Activated CD8-positive, alpha-beta T cell treated with anti-CD3 and anti-CD28 coated beads for 36 hours (primary cell): ENCODE data around the gene RPL10. TPM values are rescaled to one million over a fixed set of nuclear protein-coding genes. Genes with fewer than 3 reads are reported as not detected.

ENCODE experiments used
- ATAC-seq: fragments of 200-7000 bp; cut with Tn5 transposase; one replicate; pipeline ENCODE4 v1.10.0; 2021; ENCODE audit warnings: mild to moderate bottlenecking, moderate library complexity
- CTCF ChIA-PET: fragments of 350-600 bp; sonication (Branson Sonifier 250); formaldehyde crosslinking; loops from one replicate; lab custom pipeline; 2021; ENCODE audit warnings: antibody characterized with exemption; lab: Charles Lee
- POLR2A ChIA-PET: fragments of 350-600 bp; sonication (Branson Sonifier 250); formaldehyde crosslinking; loops from one replicate; lab custom pipeline; 2021; ENCODE audit warnings: antibody characterized with exemption; lab: Charles Lee
- DNase-seq: peaks from one replicate; pipeline ENCODE4 v3.0.0-alpha.2; 2020
- H3K27ac Mint-ChIP-seq: one replicate; pipeline ENCODE4 v1.8.0; 2021; ENCODE audit warnings: mild to moderate bottlenecking, mixed read lengths
- H3K27me3 Mint-ChIP-seq: one replicate; pipeline ENCODE4 v1.8.0; 2021; ENCODE audit warnings: mixed read lengths
- H3K36me3 Mint-ChIP-seq: one replicate; pipeline ENCODE4 v1.8.0; 2021; ENCODE audit warnings: low read depth, mixed read lengths
- H3K4me1 Mint-ChIP-seq: one replicate; pipeline ENCODE4 v1.8.0; 2021; ENCODE audit warnings: low read depth, mixed read lengths
- H3K4me3 Mint-ChIP-seq: one replicate; pipeline ENCODE4 v1.8.0; 2021; ENCODE audit warnings: mild to moderate bottlenecking, moderate library complexity, mixed read lengths
- H3K9me3 Mint-ChIP-seq: one replicate; pipeline ENCODE4 v1.8.0; 2021; ENCODE audit warnings: mixed read lengths
- CTCF ChIP-seq: fragments of 200-600 bp; IDR thresholded peaks from one replicate; pipeline ENCODE4 v1.8.0; 2022; ENCODE audit warnings: antibody characterized with exemption, mild to moderate bottlenecking
- intact Hi-C: fragments of 100-400 bp; cut with micrococcal nuclease; formaldehyde crosslinking; loops from one replicate; pipeline ENCODE4 v1.10.0; 2022
- total RNA-seq, 2 experiments: library from RNA; stranded (reverse); gene quantifications; one replicate each; pipeline ENCODE4 v1.2.3, GENCODE V29; 2021

Gene RPL10
- total RNA-seq: 1,000 to 10,000 TPM; 3,574 to 3,675 TPM

GRCh38 chrX:154397888-154398667, at the start of gene RPL10:
Gene RPL10 (plus strand): TSS chrX:154398377. CDS start chrX:154398520, 143 bp downstream.
- ChIA-PET POLR2A (interaction anchor here (0.7 to 6.2 kb wide), 23 partner anchors 12 to 431 kb away, joined by 3 to 97 read pairs (median 9); partner anchors contain the start of genes ATP6AP1, DNASE1L1, EMD and HCFC1), CTCF (interaction anchor here (1.2 to 2.7 kb wide), 2 partner anchors 13 to 25 kb away, joined by 3 to 9 read pairs; no protein-coding TSS in a partner anchor)
- Mint-ChIP-seq H3K27me3 (no peaks in the 10 kb centered on the region), H3K4me3 (peak within 1 kb of the TSS; percentile 98), H3K4me1 (peaks cover 2% of the 10 kb centered on the region), H3K36me3 (peaks cover 30% of the 10 kb centered on the region), H3K9me3 (no peaks in the 10 kb centered on the region), H3K27ac (peak within 1 kb of the TSS; percentile 100)
- DNase-seq (peak; percentile 93), ATAC-seq (peak; percentile 84)
- intact Hi-C loops: no loop called here
- no peak for TF ChIP-seq CTCF

- TF ChIP-seq CTCF: no peak
- intact Hi-C loops: no loop called here
- DNase-seq (no peak), ATAC-seq (no peak)
- Mint-ChIP-seq H3K4me1 (peaks cover 45% of the 10 kb centered on the region), H3K4me3 (no peak overlapping the region), H3K9me3 (no peaks in the 10 kb centered on the region), H3K27me3 (no peaks in the 10 kb centered on the region), H3K27ac (peak overlapping the region; percentile 55), H3K36me3 (peaks cover 20% of the 10 kb centered on the region)
- POLR2A ChIA-PET: interaction anchor here (0.8 to 3.9 kb wide), 4 partner anchors 13 to 51 kb away, joined by 3 to 21 read pairs (median 5); partner anchors contain the start of gene RPL10
- CTCF ChIA-PET: no interaction called here
Observed at GRCh38 chrX:154348646-154349358, 49.4 kb upstream of the RPL10 start.

GRCh38 chrX:154349359-154349935, 48.7 kb upstream of the RPL10 start:
- TF ChIP-seq CTCF: no peak
- CTCF ChIA-PET: no interaction called here
- Mint-ChIP-seq H3K9me3 (no peaks in the 10 kb centered on the region), H3K27me3 (no peaks in the 10 kb centered on the region), H3K36me3 (peaks cover 20% of the 10 kb centered on the region), H3K4me3 (no peak overlapping the region), H3K4me1 (peaks cover 46% of the 10 kb centered on the region), H3K27ac (peak overlapping the region; percentile 55)
- intact Hi-C loops: no loop called here
- POLR2A ChIA-PET: interaction anchor here (0.8 to 3.9 kb wide), 5 partner anchors 9 to 50 kb away, joined by 3 to 21 read pairs (median 3); partner anchors contain the start of gene RPL10
- no peak for ATAC-seq
- DNase-seq: peak; percentile 29

- Mint-ChIP-seq H3K36me3 (peaks cover 23% of the 10 kb centered on the region), H3K27me3 (no peaks in the 10 kb centered on the region), H3K4me3 (no peak overlapping the region), H3K27ac (peak overlapping the region; percentile 30), H3K9me3 (no peaks in the 10 kb centered on the region), H3K4me1 (peaks cover 46% of the 10 kb centered on the region)
- ATAC-seq: no peak
- CTCF ChIA-PET: no interaction called here
- TF ChIP-seq CTCF: no peak
- POLR2A ChIA-PET: interaction anchor here (0.9 to 3.9 kb wide), 6 partner anchors 9 to 49 kb away, joined by 3 to 21 read pairs (median 4); partner anchors contain the start of gene RPL10
- no peak for DNase-seq
- intact Hi-C loops: no loop called here
Observed at GRCh38 chrX:154349979-154350378, 48.2 kb upstream of the RPL10 start.
